Astrocyte of the cerebellum (primary cell): Measurements from ENCODE around the gene PNMA3.
"Not testable (repeated sequence)": the region's sequence is repeated elsewhere in the genome, so short reads cannot be mapped to it uniquely, and the experiment has no call there.

Source experiments
- DNase-seq: peaks from one replicate; pipeline ENCODE4 v3.0.0-alpha.2; 2011; ENCODE audit warnings: low read depth
- H3K4me3 ChIP-seq: 2 replicates; pipeline ENCODE4 v1.5.1; 2011; ENCODE audit warnings: mild to moderate bottlenecking, low read depth, low read length, moderate library complexity
- in situ Hi-C: cut with HindIII; loops from 2 replicates; pipeline ENCODE4 v1.10.0; 2017; ENCODE audit warnings: low sequenced_read_pairs
- TF ChIP-seq, protein P1 (sequence below): IDR thresholded peaks from 2 replicates; pipeline ENCODE4 v1.5.1; 2012; ENCODE audit warnings: low read length, low read depth, moderate library complexity, mild to moderate bottlenecking; ENCODE audit errors: missing control alignments

The PNMA3 gene, protein sequence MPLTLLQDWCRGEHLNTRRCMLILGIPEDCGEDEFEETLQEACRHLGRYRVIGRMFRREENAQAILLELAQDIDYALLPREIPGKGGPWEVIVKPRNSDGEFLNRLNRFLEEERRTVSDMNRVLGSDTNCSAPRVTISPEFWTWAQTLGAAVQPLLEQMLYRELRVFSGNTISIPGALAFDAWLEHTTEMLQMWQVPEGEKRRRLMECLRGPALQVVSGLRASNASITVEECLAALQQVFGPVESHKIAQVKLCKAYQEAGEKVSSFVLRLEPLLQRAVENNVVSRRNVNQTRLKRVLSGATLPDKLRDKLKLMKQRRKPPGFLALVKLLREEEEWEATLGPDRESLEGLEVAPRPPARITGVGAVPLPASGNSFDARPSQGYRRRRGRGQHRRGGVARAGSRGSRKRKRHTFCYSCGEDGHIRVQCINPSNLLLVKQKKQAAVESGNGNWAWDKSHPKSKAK

DNA sequence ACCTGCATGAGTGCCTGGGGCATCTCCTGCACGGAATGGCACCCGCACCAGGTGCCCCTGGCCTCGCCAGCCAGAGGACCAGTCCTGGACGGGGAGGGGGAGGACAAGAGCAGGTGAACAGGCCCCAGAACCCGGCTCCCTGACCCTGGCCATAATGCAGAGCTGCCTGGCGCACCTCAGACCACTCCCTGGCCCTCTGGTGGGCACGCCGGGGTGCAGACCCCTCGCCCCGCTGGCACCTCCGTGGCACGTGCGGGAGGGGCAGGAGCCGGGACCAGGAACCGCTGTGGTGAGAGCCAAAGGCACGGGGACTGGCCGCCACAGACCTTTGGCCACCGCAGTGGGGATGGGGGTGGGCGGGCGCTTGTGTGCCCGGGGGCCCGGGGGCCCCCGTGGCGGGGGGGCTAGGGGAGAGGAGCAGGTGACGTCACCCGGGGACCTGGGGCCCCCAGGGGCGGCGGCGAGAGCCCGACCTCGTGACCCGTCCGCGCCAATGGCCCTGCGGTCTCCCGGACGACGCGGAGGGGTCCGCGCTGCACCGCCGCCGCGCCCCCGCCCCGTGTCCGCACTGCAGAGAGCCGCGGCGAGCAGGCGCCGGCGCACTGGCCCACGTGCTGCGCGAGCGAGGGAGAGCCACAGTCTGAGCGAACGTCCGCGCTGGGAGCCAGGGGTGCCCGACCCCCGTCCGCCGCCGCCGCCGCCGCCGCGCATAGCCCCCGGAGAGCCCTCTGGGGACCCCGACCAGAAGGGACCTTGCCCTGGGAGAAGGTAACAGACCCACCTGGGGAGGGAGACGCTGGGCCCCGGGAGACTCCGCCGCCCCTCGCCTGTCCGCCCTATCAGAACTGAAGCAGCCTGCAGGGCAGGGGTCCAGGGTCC, at the start of gene PNMA3:
Gene PNMA3, plus strand, starts transcription at position 600 of the 879 bp plus-strand sequence. CDS start 586 bp downstream, outside the sequence.
- no peak within 1 kb of the TSS for H3K4me3 ChIP-seq
- in situ Hi-C loops: no loop called here
- TF ChIP-seq, protein P1, sequence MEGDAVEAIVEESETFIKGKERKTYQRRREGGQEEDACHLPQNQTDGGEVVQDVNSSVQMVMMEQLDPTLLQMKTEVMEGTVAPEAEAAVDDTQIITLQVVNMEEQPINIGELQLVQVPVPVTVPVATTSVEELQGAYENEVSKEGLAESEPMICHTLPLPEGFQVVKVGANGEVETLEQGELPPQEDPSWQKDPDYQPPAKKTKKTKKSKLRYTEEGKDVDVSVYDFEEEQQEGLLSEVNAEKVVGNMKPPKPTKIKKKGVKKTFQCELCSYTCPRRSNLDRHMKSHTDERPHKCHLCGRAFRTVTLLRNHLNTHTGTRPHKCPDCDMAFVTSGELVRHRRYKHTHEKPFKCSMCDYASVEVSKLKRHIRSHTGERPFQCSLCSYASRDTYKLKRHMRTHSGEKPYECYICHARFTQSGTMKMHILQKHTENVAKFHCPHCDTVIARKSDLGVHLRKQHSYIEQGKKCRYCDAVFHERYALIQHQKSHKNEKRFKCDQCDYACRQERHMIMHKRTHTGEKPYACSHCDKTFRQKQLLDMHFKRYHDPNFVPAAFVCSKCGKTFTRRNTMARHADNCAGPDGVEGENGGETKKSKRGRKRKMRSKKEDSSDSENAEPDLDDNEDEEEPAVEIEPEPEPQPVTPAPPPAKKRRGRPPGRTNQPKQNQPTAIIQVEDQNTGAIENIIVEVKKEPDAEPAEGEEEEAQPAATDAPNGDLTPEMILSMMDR: no peak
- no peak for DNase-seq

GRCh38 chrX:153017174-153017573, 39.1 kb upstream of the PNMA3 start:
- H3K4me3 ChIP-seq, in situ Hi-C loops, DNase-seq: not testable (repeated sequence)

- DNase-seq: no peak
- TF ChIP-seq, protein P1: no peak
- in situ Hi-C loops: no loop called here
- H3K4me3 ChIP-seq: no peak overlapping the region
Observed at GRCh38 chrX:153019166-153019565, 37.1 kb upstream of the PNMA3 start.

DNA sequence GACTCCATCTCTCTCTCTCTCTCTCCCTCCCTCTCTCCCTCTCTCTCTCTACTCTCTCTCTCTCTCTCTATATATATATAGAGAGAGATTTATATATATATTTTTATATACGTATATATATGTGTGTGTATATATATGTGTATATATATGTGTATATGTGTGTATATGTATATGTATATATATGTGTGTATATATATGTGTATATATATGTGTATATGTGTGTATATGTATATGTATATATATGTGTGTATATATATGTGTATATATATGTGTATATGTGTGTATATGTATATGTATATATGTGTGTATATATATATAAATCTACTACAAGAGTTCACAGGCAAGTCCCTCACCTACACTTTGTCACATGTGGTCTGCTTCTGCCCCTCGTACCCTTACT, 29.8 kb upstream of the PNMA3 start:
- DNase-seq, H3K4me3 ChIP-seq, in situ Hi-C loops: not testable (repeated sequence)

GRCh38 chrX:153028487-153028886, 27.8 kb upstream of the PNMA3 start:
- DNase-seq, H3K4me3 ChIP-seq, in situ Hi-C loops: not testable (repeated sequence)

DNA sequence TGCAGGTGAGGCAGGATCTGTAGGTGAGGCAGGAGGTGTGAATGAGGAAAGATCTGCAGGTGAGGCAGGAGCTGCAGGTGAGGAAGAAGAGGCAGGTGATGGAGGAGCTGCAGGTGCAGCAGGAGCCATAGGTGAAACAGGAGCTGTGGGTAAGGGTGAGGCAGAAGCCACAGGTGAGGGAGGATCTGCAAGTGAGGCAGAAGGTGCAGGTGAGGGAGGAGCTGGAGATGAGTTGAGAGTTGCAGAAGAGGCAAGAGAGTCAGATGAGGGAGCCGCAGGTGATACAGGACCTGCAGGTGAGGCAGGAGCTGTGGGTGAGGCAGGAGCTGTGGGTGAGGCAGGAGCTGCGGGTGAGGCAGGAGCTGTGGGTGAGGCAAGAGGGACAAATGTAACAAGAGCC, 27.1 kb upstream of the PNMA3 start:
- no peak for DNase-seq
- in situ Hi-C loops: no loop called here
- H3K4me3 ChIP-seq: no peak overlapping the region
- TF ChIP-seq, protein P1: no peak

- TF ChIP-seq, protein P1: no peak
- H3K4me3 ChIP-seq: no peak overlapping the region
- no peak for DNase-seq
- in situ Hi-C loops: no loop called here
Observed at GRCh38 chrX:153029875-153030274, 26.4 kb upstream of the PNMA3 start.

DNA sequence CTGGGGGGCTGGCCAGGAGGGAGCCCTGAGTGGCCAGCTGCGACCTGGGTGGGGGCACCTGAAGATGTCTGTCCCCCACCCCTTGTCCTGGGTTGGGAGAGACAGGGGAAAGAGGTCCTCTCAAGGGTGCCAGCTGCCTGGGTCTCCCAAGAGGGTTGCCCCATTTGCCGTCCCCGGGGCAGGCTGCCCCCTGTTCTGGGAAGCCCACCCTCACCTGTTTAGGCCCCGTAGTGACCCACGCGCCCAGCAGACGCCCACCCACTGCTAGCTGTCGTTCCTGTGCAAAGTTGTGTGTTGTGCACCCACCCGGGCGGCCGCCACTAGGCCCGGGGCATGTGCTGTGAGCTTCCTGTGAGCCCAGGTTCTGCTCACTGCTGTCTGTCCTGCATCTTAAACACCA, 25.5 kb upstream of the PNMA3 start:
- no peak overlapping the region for H3K4me3 ChIP-seq
- TF ChIP-seq, protein P1: no peak
- in situ Hi-C loops: no loop called here
- no peak for DNase-seq
